GM12891 (cell line): ENCODE measurements around the gene RABAC1.
"Not testable (repeated sequence)": the region's sequence is repeated elsewhere in the genome, so short reads cannot be mapped to it uniquely, and the experiment has no call there.

Source experiments
- DNase-seq: peaks from one replicate; pipeline ENCODE4 v3.0.0; 2011; ENCODE audit warnings: low spot score; ENCODE audit not compliant: insufficient read length
- FAIRE-seq: peaks from 2 replicates; lab custom pipeline; 2011; peaks lifted over from hg19 to GRCh38; lab: Jason Lieb, UNC
- PAX5 ChIP-seq: IDR thresholded peaks from 2 replicates; pipeline ENCODE4 v1.6.1; 2011; ENCODE audit warnings: low read length, moderate library complexity, mild to moderate bottlenecking; ENCODE audit not compliant: insufficient read depth, severe bottlenecking
- POLR2A ChIP-seq: IDR thresholded peaks from 2 replicates; pipeline ENCODE4 v1.6.1; 2011; ENCODE audit warnings: low read depth, low read length, control low read depth
- POLR2AphosphoS5 ChIP-seq: IDR thresholded peaks from 2 replicates; pipeline ENCODE4 v1.6.1; 2011; ENCODE audit warnings: low read depth, low read length, control low read depth
- POU2F2 ChIP-seq: IDR thresholded peaks from 2 replicates; pipeline ENCODE4 v1.6.1; 2011; ENCODE audit warnings: low read depth, mild to moderate bottlenecking, control low read depth, low read length, moderate library complexity
- SPI1 ChIP-seq: IDR thresholded peaks from 2 replicates; pipeline ENCODE4 v1.6.1; 2011; ENCODE audit warnings: low read depth, low read length, control low read depth
- TAF1 ChIP-seq: IDR thresholded peaks from 2 replicates; pipeline ENCODE4 v1.6.1; 2011; ENCODE audit warnings: low read depth, low read length, control low read depth

The RABAC1 gene

DNA sequence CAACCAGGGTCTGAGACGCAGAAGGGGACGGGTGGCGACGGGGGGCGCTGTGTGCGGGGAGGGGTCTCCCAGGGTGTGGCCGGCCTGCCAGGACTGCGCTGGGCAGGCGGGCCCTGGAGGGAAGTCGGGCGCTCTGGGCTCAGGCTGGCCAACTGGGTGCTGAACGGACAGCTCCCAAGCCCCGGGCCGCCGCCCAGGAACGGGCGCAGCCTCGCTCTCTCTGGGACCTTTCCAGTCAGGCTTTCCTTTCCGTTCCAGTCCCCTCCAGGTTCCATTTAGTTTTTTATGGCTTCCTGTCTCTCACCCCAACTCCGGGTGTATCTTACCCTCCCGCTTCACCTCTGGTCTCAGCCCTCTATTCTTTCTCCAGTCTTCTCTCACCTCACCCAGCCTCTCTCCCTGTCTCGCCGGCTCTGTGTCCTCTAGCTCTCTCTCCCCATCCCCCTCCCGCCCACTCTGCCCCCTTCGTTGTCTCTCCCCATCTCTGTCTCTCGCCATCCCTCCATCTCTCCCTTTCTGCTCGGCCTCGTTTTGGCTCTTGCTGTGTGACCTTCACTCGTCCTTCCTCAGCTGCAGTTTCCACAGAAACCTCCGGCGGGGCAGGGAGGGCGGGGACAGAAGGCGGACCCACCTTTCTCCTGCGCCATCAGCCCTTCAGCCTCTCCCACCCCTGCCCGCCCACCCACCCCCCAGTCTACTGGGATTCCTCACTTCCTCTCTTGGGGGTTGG, 38.2 kb upstream of the RABAC1 start:
- no peak for FAIRE-seq

GRCh38 chr19:41995959-41996797, 37.1 kb upstream of the RABAC1 start:
- no peak for FAIRE-seq
- no peak for TF ChIP-seq POU2F2
- TF ChIP-seq SPI1, result no peak
- TF ChIP-seq PAX5, result no peak
- TF ChIP-seq POLR2A, result no peak
- TF ChIP-seq POLR2AphosphoS5, result no peak
- no peak for TF ChIP-seq TAF1
- DNase-seq, result no peak

More for the DNA sequence above, 38.2 kb upstream of the RABAC1 start:
- no peak for TF ChIP-seq TAF1
- TF ChIP-seq SPI1, result no peak
- TF ChIP-seq POLR2A, result no peak
- no peak for TF ChIP-seq POLR2AphosphoS5
- TF ChIP-seq PAX5, result no peak
- no peak for TF ChIP-seq POU2F2
- DNase-seq, result peak; percentile 62

DNA sequence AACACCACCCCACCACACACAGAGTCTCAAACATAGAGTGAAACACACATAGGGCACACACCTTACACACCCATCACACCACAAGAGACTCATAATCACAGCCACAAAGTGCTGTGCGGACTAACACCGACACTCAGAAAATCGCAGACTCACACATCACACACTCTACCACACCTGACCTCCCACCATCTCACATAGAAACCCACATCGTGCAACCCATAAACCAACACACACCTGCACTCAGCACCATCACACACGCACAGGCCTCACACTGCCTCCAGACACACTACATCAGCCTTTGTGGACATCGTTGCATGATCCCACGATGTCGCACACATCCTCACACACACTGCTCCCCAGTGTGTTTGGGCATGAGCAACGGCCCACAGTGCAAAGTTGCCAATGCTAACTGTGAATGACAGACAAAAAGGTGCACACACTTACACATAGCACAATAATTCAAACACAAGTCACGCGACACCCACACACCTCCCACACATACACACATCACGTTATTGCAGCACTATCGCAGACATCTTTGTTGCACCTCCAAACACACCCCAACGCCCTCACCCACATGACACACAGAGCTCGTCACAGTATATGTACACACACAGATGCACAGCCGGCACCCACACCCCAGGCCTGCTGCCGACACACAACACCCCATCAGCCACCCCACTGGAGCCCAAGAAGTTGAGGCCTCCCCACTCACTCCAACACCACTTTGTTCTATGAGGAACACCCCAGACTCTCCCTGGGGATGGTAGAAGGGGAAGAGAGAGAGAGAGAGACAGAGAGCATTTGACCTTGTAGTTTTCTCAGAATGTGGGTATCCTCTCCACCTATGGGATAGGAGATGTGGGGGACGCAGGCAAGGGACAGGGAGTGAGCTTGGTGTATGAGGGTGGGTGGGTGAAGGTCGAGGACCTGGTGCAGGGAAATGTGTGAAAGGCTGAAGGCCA, 36.2 kb upstream of the RABAC1 start:
- TF ChIP-seq SPI1, result no peak
- TF ChIP-seq POLR2A, result no peak
- TF ChIP-seq PAX5, result no peak
- TF ChIP-seq POU2F2, result no peak
- TF ChIP-seq POLR2AphosphoS5, result no peak
- no peak for TF ChIP-seq TAF1
- peak; percentile 79 for FAIRE-seq
- DNase-seq, result no peak

DNA sequence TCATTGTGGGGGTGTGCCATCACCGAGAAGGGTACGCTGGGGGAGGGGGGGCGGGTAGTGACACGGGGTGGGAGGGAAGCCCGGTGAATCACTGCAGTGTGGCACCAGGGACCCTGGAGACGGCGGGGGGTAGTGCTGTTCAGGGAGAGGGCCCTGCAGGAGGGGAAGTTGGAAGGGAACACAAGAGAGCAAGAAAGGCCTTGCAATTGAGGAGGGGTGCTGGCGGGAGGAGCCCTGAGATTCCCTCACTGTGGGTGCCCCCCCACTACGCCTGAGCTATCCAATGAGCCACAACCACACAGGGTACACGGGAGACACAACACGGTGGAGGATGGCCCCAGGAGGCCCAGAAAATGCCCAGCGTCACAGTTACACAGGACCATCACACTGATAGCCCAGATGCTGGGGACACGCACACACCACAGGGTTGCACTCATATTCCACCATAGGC, 35.4 kb upstream of the RABAC1 start:
- DNase-seq (no peak), FAIRE-seq (no peak)
- no peak for TF ChIP-seq PAX5
- no peak for TF ChIP-seq POLR2A
- TF ChIP-seq POU2F2, result no peak
- TF ChIP-seq SPI1, result no peak
- no peak for TF ChIP-seq TAF1
- TF ChIP-seq POLR2AphosphoS5, result no peak

DNA sequence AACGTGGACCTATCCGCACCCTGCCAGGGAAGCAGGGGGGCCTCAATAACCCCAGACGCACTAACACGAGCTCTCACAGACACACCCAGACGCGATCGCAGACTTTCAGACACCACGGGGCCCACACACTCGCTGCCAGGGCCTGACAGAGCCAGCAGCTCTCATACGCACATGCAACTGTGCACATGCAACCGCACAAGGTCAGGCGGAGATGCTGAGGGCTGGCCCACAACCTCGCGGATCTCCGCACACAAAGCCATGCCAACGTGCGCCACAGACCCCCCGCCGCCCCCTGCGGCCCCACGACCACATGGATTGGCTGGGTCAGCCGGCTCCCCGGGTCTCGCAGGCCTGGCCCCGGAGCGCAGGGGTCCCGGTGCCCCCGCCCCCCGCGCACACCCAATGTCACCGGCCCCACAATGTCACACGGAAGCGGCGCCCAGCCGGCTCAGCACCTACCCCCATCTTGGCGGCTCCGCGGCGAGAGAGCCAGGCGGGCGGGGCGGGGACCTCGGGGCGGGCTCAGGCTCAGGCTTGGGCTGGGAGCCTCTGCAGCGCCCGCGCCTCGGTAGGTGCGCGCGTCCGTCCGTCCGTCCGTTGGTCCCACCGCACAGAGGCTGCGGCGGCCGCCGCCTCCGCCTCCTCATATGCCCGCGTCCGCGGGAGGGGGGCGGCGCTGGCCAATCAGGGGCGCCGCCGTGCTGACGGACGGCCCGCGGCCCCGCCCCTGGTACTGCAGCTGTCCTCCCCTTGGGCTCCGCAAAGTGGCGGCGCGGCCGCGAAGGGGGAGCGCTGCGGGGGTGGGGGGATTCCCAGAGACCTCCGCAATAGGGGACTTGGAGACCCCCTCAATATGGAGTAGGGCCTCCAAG, 34.7 kb upstream of the RABAC1 start, which contains the start of gene ATP1A3:
Gene ATP1A3, minus strand, starts transcription at position 619 of the 872 bp plus-strand sequence. Its CDS starts 154 bp downstream, at position 465.
- FAIRE-seq (peak; percentile 84), DNase-seq (peak; percentile 92)
- TF ChIP-seq PAX5 (no peak), POLR2AphosphoS5 (no peak), TAF1 (no peak), POU2F2 (no peak), SPI1 (no peak), POLR2A (no peak)

DNA sequence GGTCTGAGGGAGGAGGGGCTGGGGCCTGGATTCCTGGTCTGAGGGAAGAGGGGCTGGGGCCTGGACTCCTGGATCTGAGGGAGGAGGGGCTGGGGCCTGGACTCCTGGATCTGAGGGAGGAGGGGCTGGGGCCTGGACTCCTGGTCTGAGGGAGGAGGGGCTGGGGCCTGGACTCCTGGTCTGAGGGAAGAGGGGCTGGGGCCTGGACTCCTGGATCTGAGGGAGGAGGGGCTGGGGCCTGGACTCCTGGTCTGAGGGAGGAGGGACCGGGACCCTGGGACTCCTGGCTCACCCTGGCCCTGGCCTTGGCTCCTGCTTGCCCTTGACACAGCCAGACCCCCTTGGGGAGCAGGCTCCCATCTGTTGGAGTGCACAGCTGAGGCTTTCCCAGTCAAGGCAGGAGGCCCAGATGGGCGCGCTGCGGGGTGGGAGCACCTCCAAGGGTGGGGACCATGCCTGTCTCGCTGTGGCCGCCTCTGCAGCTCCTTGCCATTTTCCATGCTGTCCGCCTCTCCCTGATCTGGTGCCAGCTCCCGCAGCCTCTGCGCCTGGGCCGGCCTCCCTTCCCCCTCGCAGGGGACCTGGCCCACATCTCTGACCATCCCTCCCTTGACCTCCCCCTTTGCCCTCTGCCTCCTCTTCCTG, 32.9 kb upstream of the RABAC1 start:
- not testable (repeated sequence) for DNase-seq, FAIRE-seq

- no peak for FAIRE-seq
- no peak for DNase-seq
- TF ChIP-seq SPI1, result no peak
- no peak for TF ChIP-seq POLR2A
- no peak for TF ChIP-seq POLR2AphosphoS5
- TF ChIP-seq PAX5, result no peak
- TF ChIP-seq TAF1, result no peak
- no peak for TF ChIP-seq POU2F2
Observed at GRCh38 chr19:41991025-41991424, 31.9 kb upstream of the RABAC1 start.

GRCh38 chr19:41990615-41991014, 31.5 kb upstream of the RABAC1 start:
- DNase-seq (no peak), FAIRE-seq (no peak)
- TF ChIP-seq POU2F2 (no peak), TAF1 (no peak), PAX5 (no peak), POLR2AphosphoS5 (no peak), POLR2A (no peak), SPI1 (no peak)
